Measurements from ENCODE around the gene ABCB6.

ABCB6 gene

GRCh38 chr2:219184121-219184520 lies 34.6 kb downstream of the ABCB6 start:
- DNase-seq (ENCODE audit: low spot score): no peak

DNA sequence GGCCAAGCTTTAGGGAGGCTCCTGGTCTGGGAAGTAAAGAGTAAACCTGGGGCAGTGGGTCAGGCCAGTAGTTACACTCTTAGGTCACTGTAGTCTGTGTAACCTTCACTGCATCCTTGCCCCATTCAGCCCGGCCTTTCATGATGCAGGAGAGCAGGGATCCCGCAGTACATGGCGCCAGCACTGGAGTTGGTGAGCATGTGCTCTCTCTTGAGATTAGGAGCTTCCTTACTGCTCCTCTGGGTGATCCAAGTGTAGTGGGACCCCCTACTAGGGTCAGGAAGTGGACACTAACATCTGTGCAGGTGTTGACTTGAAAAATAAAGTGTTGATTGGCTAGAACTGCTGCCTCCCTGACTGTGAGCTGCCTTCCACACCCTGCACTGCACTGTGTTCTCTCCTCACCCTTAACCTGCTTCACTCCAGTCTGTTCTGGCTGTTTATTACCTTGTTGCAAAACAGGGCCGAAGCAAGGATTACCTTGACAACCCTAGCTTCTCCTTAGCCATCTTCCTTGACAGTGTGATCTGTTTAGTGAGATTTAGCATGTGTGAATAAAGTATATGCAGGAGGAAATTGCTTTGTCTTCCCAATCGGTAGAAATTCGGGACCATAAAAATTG lies 35.5 kb downstream of the ABCB6 start:
- no peak for DNase-seq (ENCODE audit: low spot score)

GRCh38 chr2:219182331-219183150 lies 36.2 kb downstream of the ABCB6 start:
- no peak for DNase-seq (ENCODE audit: low spot score)

DNA sequence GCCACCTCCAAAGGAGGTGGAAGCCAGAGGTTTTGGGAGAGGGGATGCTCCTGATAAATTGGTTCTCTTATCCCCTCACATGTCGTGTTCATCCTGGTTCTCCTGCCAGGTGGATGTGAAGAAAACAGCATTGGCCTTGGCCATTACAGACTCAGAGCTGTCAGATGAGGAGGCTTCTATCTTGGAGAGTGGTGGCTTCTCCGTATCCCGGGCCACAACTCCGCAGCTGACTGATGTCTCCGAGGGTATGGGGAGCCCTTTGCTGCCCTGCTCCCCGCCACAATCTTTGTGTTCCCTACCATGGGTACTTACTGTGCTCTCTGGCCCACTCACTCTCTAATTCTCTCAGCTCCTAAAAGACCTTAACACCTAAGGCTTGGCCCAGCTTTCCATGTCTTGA lies 37.2 kb downstream of the ABCB6 start:
- DNase-seq (ENCODE audit: low spot score): no peak

GRCh38 chr2:219180961-219181360 lies 37.8 kb downstream of the ABCB6 start:
- no peak for DNase-seq (ENCODE audit: low spot score)

- DNase-seq (ENCODE audit: low spot score): no peak
These were observed 38.9 kb downstream of the ABCB6 start for GRCh38 chr2:219179601-219180465.

GRCh38 chr2:219178377-219179175 lies 40.2 kb downstream of the ABCB6 start:
- DNase-seq (ENCODE audit: low spot score): peak; percentile 36

GRCh38 chr2:219177552-219178376 lies 41.0 kb downstream of the ABCB6 start, which contains the start of gene RETREG2:
Gene RETREG2, plus strand, starts transcription at chr2:219178275. Its CDS starts 78 bp downstream, at chr2:219178353.
- peak; percentile 100 for DNase-seq (ENCODE audit: low spot score)

- peak; percentile 82 for DNase-seq (ENCODE audit: low spot score)
These were observed 41.8 kb downstream of the ABCB6 start, which contains the start of gene CNPPD1 for GRCh38 chr2:219176818-219177551. Gene CNPPD1, minus strand, starts transcription at chr2:219176925. Its CDS starts 97 bp downstream, at chr2:219176828.

DNA sequence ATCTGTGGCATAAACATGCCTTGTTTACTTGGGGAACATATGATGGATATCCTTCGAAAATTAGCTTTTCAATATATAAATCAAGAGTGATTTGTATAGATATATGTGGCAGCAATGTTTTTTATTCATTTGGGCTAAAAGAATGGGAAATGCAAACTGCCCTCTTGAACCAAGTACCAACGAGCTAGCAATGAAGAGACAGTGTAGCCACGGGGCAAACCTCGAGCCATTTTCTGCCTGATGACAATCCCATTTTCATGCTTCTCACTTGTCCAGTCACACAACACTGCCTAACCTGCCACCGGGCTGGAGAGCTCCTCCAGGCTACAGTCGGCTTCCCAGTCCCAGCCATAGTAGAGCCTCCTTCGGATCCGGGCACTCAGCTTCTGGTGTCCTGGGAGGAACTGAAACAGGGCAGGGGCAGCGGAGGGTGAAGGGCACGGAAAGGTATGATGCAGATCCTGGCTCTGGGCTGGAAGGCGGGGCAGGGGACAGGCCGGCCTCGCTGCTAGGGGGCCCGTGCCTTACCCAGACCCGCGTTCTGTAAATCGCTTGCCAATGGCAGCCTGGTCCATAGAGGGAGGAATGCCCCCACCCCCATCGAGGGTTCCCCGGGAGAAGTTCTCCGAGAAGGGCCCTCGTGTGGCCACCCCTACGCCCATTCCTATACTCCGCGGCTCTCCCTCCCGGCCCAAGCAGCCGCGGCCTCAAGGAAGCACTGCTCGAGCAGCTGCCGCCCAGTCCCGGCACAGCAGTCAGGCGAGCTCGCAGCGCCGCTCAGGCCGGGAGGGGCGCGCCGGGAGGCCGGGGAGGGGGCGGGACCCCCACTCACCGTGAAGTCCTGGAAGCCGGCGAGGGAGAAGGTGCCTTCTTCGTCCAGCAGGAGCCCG lies 42.6 kb downstream of the ABCB6 start:
- DNase-seq (ENCODE audit: low spot score): peak; percentile 40

DNA sequence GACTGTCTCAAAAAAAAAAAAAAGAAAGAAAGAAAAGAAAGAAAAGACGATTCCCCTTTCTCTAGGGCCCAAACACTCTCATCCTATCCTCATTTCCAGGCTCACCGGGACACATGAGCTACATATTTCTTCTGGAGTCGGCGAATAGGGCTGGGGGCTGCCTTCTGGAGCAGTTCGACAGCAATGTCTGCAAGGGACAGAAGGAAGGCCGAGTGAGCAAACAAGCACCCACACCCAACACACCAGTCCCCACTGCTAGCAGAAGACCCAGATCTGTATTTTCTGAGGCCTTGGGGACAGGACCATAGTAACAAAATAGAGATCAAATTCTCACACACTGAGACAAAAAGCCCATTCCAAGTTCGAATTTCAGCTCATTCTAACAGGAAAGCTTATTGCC lies 43.3 kb downstream of the ABCB6 start:
- no peak for DNase-seq (ENCODE audit: low spot score)

DNA sequence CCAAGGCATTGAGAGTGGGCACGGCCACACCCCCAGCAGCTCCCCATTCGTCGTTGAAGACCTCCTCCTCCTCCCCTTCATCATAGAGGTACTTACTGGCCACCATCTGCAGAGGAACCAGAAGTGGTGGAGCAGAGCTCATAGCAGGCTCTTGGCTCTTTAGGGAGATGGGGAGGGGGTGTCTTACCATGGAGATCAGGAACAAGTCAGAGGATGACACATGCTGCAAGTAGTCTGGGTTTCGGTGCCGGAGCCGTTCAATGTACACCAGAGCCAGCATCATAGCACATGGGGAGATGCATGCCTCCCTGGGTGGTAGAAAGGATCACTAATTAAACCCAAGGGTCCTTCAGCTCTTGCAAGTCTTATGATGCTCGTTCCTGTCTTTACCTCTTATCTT lies 44.0 kb downstream of the ABCB6 start:
- DNase-seq (ENCODE audit: low spot score): no peak

- no peak for DNase-seq (ENCODE audit: low spot score)
These were observed 44.6 kb downstream of the ABCB6 start for GRCh38 chr2:219174146-219174545.

DNA sequence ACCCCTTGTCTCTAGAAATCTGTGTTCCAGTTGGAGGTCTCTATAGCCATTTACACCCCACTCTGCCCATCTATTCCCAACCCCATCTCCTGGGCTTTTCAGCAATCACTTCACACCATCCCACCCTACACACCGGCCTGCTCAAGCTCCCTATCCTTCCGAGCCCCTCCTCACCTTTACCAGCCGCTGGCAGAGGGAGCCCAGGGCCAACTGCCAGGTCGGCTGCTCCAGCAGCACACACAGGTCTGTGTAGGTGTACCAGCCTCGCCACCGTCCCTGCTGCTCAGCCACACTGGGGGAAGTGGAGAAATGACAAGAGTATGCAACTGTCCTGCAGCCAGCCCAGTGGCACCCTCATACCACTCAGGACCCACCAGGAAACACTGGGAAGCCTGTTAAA lies 45.6 kb downstream of the ABCB6 start:
- DNase-seq (ENCODE audit: low spot score): no peak

DNA sequence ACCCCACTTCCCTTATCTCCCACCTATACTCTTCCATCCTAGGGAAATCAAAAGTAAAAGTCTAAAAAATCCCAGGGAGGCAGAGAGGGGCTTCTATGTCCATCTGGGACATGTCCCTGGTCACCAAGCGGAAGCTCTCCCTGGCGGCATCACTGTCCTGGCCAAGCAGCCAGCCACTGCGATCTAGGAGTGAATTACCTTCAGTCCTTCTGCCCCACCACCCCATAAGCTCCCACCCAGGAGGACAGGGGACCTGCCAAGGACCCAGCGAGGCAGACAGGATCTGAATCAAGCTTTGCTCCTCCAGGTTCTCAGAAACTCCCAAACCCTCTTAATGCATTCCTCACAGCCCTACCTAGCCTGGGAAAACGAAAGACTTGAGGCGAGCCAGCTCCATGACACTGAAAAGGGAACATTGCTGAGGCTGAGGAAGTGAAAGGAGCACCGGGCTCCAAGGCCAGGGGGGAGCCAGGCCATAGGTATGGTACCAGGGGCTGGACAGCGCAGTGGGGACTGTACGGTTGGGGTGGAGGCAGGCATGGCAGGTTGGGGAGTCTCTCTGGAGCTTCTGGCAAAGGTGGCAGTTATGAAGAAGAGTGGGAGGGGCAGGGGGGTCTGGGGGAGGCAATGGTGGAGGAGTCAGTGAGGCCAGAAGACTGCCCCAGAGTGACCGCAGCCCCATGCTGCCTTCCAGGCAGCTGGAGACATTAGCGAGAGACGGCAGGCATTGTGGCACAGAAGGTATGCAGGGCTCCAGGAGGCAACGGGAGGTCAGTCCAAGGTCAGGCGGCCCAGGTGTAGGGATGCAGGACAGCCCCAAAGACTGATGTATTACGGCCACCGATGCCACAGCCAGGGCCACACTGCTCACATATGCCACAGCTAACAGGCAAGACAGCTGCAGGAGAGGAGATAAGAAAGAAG lies 46.3 kb downstream of the ABCB6 start:
- no peak for DNase-seq (ENCODE audit: low spot score)

GRCh38 chr2:219171231-219171651 lies 47.5 kb downstream of the ABCB6 start:
- DNase-seq (ENCODE audit: low spot score): peak; percentile 89

GRCh38 chr2:219169930-219170654 lies 48.7 kb downstream of the ABCB6 start, which contains the start of gene SLC23A3:
Gene SLC23A3, minus strand, starts transcription at chr2:219170029. Its CDS starts 45 bp downstream, at chr2:219169984.
- DNase-seq (ENCODE audit: low spot score): no peak

Data from AG08395 (cell line).